Stimulated activated CD8-positive, alpha-beta memory T cell treated with anti-CD3 and anti-CD28 coated beads, Interleukin-4, amount 100 ng/mL, for 1 hour (primary cell): ENCODE results near the gene SPATC1L.

Experiments
- DNase-seq, 2 donors: peaks; one replicate each; pipeline ENCODE4 v3.0.0-alpha.2; 2020; ENCODE audit warnings: low read depth in 2 of 2, low spot score in 1 of 2

SPATC1L gene

DNA sequence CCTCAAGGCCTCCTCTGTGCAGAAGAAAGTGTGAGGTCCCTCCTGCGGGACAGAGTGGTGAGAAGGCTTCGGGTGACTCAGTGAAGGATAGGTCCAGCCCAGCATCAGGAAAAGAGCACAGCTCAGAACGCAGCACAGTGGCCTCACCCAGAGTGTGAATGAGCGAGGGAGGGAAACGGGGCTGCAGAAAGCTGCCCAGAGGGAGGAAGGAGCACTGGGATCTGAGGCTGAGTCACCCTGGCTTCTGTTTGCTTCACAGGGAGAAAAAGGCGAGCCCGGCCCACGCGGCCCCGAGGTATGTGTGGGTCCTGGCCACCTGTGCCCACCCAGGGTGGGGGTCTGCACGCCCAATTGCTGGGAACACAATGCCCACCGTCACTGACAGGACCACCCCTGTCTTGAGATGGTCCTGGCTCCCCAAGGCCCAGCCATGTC, 62.0 kb downstream of the SPATC1L start:
- DNase-seq, result no peak

- no peak for DNase-seq
Measured at GRCh38 chr21:46121286-46122221, 62.7 kb downstream of the SPATC1L start.

GRCh38 chr21:46120301-46121285, 63.7 kb downstream of the SPATC1L start:
- DNase-seq, result no peak

GRCh38 chr21:46119637-46120271, 64.5 kb downstream of the SPATC1L start:
- DNase-seq, result no peak

DNA sequence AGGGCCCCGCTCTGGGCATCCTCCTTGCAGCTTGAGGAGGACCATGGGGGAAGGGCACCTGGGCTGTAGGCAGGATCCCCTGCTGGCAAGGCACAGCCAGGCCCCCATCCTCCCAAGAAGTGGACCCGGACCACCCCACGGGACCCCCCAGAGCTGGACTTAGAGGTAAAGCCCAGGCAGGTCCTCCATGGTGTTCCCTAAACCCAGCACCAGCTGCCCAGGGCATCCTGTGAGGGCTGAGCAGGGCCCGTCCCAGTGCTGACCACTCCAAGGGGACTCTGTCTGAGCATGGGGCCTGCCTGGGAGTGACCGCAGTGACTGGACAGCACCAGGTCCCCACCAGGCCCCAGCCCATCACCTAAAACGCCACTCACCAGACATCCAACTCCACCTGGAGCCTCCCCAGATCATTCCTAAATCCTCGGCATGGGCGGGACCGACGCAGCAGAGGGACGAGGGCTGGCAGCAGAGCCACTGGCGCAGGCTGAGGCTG, 65.1 kb downstream of the SPATC1L start:
- DNase-seq, result no peak

GRCh38 chr21:46118316-46119143, 65.7 kb downstream of the SPATC1L start:
- no peak for DNase-seq

- DNase-seq, result no peak
Measured at GRCh38 chr21:46117586-46118315, 66.5 kb downstream of the SPATC1L start.

DNA sequence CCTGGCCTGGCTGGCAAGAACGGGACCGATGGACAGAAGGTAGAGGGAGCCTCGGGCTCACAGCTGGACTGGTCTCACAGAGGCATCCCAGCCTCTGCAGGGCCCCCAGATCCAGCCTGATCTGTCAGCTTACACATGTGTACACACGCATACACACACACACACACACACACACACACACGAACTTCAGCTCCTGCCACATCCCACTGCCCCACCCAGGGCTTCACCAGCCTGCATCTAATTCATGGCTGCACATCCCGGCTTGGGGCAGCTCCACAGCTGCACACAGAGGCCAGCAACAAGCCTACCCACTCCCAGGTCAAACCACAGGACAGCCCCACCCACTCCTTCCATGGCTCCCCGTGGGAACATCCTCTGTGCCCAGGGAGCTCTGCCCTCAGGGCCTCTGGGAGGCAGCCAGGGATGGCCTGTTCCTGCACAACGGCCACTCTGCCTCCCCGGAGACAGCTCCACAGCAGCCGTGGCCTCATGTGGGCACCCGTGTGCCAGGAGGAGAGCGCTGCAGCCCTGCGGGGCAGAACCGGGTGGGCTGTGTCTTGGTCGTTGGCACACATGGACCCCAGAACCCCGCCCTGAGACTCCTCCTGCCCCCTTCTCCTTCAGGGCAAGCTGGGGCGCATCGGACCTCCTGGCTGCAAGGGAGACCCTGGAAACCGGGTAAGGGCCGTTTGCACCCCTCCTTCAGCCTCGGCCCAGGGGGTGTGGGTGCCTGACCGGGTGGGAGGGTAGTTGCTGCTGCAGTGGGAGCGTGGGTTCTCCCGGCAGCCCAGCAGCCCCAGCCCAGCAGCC, 67.3 kb downstream of the SPATC1L start:
- no peak for DNase-seq

GRCh38 chr21:46116189-46116775, 68.0 kb downstream of the SPATC1L start:
- no peak for DNase-seq

DNA sequence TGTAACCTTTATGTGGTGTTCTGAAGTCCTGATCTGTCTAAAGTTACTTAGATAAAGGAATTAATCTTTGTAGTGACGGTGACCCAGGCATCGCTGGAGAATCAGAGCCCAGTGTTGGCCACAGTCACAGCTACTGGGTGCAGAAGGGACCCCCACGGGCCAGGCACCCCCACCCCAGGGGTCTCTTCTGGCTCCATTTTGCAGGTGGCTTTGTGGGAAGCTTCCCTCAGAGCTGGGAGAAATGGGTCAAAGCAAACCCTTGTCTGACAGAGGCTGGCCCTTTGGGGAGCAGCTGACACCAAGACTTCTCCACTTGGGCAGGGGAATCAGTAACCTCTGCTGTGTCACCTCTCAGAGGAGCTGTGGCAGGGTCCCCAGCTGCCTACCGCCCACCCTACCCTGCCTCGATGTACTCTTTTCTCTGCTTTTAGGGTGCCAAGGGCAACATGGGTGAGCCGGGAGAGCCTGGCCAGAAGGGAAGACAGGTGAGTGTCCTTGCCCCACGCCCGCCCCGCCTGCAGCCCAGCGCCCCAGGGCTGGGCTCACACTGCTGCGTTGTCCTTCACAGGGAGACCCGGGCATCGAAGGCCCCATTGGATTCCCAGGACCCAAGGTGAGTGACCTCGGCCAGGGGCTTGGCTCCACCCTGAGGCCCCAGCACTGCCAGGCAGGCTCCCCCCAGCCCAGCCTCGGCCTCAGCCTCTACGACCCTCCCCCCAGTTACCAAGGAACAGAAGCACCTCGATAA, 68.6 kb downstream of the SPATC1L start:
- no peak for DNase-seq

- no peak for DNase-seq
Measured at GRCh38 chr21:46114963-46115362, 69.3 kb downstream of the SPATC1L start.

GRCh38 chr21:46113497-46114176, 70.6 kb downstream of the SPATC1L start:
- DNase-seq, result no peak

GRCh38 chr21:46112725-46113215, 71.5 kb downstream of the SPATC1L start:
- no peak for DNase-seq

DNA sequence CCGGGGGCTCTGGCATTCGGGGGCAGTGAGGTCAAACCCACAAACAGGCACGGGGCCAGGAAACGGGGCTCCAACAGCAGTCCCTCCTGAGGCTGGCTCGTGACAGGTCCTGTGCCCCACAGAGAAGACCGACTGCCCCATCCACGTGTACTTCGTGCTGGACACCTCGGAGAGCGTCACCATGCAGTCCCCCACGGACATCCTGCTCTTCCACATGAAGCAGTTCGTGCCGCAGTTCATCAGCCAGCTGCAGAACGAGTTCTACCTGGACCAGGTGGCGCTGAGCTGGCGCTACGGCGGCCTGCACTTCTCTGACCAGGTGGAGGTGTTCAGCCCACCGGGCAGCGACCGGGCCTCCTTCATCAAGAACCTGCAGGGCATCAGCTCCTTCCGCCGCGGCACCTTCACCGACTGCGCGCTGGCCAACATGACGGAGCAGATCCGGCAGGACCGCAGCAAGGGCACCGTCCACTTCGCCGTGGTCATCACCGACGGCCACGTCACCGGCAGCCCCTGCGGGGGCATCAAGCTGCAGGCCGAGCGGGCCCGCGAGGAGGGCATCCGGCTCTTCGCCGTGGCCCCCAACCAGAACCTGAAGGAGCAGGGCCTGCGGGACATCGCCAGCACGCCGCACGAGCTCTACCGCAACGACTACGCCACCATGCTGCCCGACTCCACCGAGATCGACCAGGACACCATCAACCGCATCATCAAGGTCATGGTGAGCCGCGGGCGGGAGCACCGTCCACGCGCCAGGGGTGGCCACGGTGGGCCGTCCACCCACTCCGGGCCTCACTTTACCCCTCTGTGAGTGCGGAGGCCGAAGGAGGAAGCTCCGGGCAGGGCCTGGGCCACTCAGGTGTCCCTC, 72.2 kb downstream of the SPATC1L start:
- DNase-seq, result no peak

GRCh38 chr21:46111193-46111571, 73.1 kb downstream of the SPATC1L start:
- DNase-seq, result no peak
